ENCODE measurements around the gene TBRG4.

The TBRG4 gene

GRCh38 chr7:45088821-45089340 lies 22.6 kb downstream of the TBRG4 start, which contains the start of gene NACAD:
TSS of gene NACAD (minus strand) at chr7:45088969. CDS start at chr7:45088894, 75 bp downstream.
- peaks cover 73% of the 10 kb centered on the region for H3K27me3 ChIP-seq
- peaks cover 0 to 4% of the 10 kb centered on the region in 2 experiments for H3K4me1 ChIP-seq (ENCODE audit: control insufficient read depth in 1 of 2, insufficient read depth in 1 of 2, low read depth in 1 of 2, low read length in 1 of 2)
- TF ChIP-seq CTCF (IDR thresholded peaks at IDR 0.05) = no peak
- peak within 1 kb of the TSS in 1 of 2 experiments; percentile 28 for H3K4me3 ChIP-seq (ENCODE audit: low read depth in 1 of 2, low read length in 1 of 2)
- no peak within 1 kb of the TSS for H3K27ac ChIP-seq
- H3K36me3 ChIP-seq = no peaks in the 10 kb centered on the region
- no peaks in the 10 kb centered on the region for H3K9me3 ChIP-seq

GRCh38 chr7:45088146-45088701 lies 23.3 kb downstream of the TBRG4 start:
- H3K27me3 ChIP-seq = peaks cover 73% of the 10 kb centered on the region
- no peak for TF ChIP-seq CTCF (IDR thresholded peaks at IDR 0.05)
- H3K4me3 ChIP-seq (ENCODE audit: low read depth in 1 of 2, low read length in 1 of 2) = no peak overlapping the region
- H3K27ac ChIP-seq = no peak overlapping the region
- H3K4me1 ChIP-seq (ENCODE audit: control insufficient read depth in 1 of 2, insufficient read depth in 1 of 2, low read depth in 1 of 2, low read length in 1 of 2) = peaks cover 0 to 4% of the 10 kb centered on the region in 2 experiments
- H3K9me3 ChIP-seq = no peaks in the 10 kb centered on the region
- H3K36me3 ChIP-seq = no peaks in the 10 kb centered on the region

GRCh38 chr7:45087301-45088145 lies 24.0 kb downstream of the TBRG4 start:
- peaks cover 0 to 4% of the 10 kb centered on the region in 2 experiments for H3K4me1 ChIP-seq (ENCODE audit: control insufficient read depth in 1 of 2, insufficient read depth in 1 of 2, low read depth in 1 of 2, low read length in 1 of 2)
- no peaks in the 10 kb centered on the region for H3K9me3 ChIP-seq
- no peak overlapping the region for H3K27ac ChIP-seq
- no peaks in the 10 kb centered on the region for H3K36me3 ChIP-seq
- H3K4me3 ChIP-seq (ENCODE audit: low read depth in 1 of 2, low read length in 1 of 2) = no peak overlapping the region
- TF ChIP-seq CTCF (IDR thresholded peaks at IDR 0.05) = no peak
- H3K27me3 ChIP-seq = peaks cover 67% of the 10 kb centered on the region

- TF ChIP-seq CTCF (IDR thresholded peaks at IDR 0.05) = no peak
- H3K4me3 ChIP-seq (ENCODE audit: low read depth in 1 of 2, low read length in 1 of 2) = no peak overlapping the region
- no peak overlapping the region for H3K27ac ChIP-seq
- peaks cover 57% of the 10 kb centered on the region for H3K27me3 ChIP-seq
- no peaks in the 10 kb centered on the region for H3K9me3 ChIP-seq
- no peaks in the 10 kb centered on the region for H3K36me3 ChIP-seq
- peaks cover 0 to 4% of the 10 kb centered on the region in 2 experiments for H3K4me1 ChIP-seq (ENCODE audit: control insufficient read depth in 1 of 2, insufficient read depth in 1 of 2, low read depth in 1 of 2, low read length in 1 of 2)
Observed at GRCh38 chr7:45086331-45087065, 25.0 kb downstream of the TBRG4 start.

GRCh38 chr7:45085619-45086200 lies 25.8 kb downstream of the TBRG4 start:
- no peaks in the 10 kb centered on the region for H3K36me3 ChIP-seq
- no peak for TF ChIP-seq CTCF (IDR thresholded peaks at IDR 0.05)
- no peak overlapping the region for H3K4me3 ChIP-seq (ENCODE audit: low read depth in 1 of 2, low read length in 1 of 2)
- peaks cover 49% of the 10 kb centered on the region for H3K27me3 ChIP-seq
- H3K9me3 ChIP-seq = no peaks in the 10 kb centered on the region
- H3K27ac ChIP-seq = no peak overlapping the region
- peaks cover 0 to 4% of the 10 kb centered on the region in 2 experiments for H3K4me1 ChIP-seq (ENCODE audit: control insufficient read depth in 1 of 2, insufficient read depth in 1 of 2, low read depth in 1 of 2, low read length in 1 of 2)

Data from neutrophil (primary cell).